Epithelial cell of esophagus (primary cell): ENCODE measurements around the gene SLC26A4.

Experiments
- DNase-seq: peaks from one replicate; pipeline ENCODE4 v3.0.0; 2010; ENCODE audit warnings: low read depth
- H3K4me3 ChIP-seq: 2 replicates; pipeline ENCODE4 v1.5.1; 2011; ENCODE audit warnings: mild to moderate bottlenecking, low read length, control low read depth
- TF ChIP-seq, protein P1 (sequence below): IDR thresholded peaks from 2 replicates; pipeline ENCODE4 v1.5.1; 2011; ENCODE audit warnings: low read depth, mild to moderate bottlenecking, low read length, control low read depth, inconsistent platforms; ENCODE audit not compliant: insufficient read depth; ENCODE audit errors: missing control alignments

SLC26A4 gene

DNA sequence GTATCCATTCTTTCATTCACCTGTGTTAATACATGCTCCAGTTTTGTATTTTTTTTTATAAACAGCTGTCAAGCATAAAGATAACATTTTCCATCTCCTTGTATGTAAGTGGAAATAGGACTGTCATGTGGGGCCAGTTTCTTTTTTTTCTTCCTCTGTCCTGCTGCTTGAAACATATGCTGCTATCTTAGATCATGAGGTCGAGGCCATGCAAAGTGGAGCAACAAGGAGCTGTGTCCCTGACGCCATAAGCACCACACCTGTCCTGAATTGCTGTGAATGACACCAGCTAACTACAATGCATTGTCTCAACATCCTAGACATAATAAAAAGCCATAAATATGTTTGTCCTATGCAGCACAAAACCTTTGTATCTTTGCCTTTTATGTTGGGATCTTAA is 37.7 kb upstream of the SLC26A4 start:
- TF ChIP-seq, protein P1, sequence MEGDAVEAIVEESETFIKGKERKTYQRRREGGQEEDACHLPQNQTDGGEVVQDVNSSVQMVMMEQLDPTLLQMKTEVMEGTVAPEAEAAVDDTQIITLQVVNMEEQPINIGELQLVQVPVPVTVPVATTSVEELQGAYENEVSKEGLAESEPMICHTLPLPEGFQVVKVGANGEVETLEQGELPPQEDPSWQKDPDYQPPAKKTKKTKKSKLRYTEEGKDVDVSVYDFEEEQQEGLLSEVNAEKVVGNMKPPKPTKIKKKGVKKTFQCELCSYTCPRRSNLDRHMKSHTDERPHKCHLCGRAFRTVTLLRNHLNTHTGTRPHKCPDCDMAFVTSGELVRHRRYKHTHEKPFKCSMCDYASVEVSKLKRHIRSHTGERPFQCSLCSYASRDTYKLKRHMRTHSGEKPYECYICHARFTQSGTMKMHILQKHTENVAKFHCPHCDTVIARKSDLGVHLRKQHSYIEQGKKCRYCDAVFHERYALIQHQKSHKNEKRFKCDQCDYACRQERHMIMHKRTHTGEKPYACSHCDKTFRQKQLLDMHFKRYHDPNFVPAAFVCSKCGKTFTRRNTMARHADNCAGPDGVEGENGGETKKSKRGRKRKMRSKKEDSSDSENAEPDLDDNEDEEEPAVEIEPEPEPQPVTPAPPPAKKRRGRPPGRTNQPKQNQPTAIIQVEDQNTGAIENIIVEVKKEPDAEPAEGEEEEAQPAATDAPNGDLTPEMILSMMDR: no peak
- no peak for DNase-seq
- no peak overlapping the region for H3K4me3 ChIP-seq

DNA sequence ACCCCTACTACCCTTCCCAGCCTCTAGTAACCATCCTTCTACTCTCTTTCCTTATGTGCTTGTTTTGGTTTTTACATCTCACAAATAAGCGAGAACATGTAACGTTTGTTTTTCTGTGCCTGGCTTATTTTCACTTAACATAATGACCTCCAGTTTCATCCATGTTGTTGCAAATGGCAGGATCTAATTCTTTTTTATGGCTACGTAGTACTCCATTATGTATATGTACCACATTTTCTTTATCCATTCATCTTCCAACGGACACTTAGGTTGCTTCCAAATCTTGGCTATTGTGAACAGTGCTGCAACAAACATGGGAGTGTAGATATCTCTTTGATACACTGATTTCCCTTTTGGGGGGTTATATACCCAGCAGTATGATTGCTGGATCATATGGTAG is 33.6 kb upstream of the SLC26A4 start:
- DNase-seq: no peak
- H3K4me3 ChIP-seq: no peak overlapping the region
- TF ChIP-seq, protein P1: no peak

DNA sequence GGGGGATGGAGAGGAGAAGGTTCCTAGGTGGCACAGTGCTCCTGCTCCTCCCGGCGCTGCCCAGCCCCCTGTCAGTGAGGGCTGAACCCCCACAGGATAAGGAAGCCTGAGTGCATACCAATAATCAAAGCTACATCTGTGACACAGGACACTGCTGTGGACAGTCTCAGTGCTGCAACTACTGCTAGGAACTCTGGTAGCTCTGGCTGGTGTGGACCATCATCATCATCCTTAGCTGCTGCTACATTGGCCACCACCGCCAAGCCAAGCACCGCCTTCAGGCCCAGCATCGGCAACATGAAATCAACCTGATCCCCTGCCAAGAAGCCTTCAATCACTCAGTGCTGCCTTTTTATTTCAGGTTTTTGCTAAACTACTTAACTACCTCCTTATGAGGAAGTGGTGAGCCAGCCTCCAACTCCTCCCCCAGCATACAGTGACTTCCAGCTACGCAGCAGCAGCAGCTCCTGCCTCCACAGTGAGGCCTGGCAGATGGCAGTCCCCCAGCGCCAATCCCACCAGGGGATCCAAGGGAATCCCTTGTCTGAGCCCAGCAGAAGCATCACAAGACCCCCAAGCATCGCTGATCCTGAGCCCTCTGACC is 32.1 kb upstream of the SLC26A4 start:
- TF ChIP-seq, protein P1: no peak
- DNase-seq: no peak
- H3K4me3 ChIP-seq: no peak overlapping the region

DNA sequence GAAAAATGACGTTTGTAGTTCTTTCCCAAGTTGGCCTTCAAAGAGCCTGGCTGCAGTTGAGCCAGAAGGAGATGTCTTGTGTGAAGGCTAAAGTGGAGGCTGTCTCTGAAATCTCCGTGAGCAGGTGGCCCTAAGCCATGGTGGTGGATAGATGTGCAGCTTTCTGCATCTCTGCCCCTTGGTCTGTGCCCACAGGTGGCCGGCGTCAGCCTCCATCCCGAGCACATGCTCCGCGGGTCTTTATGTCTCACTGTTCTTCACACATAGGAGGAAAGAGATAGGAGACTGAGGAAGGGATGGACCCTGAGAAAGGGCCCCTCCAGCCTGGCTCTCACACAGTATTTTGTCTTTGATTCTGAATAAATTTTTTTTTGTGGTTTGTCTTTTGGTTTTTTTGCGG is 30.3 kb upstream of the SLC26A4 start:
- TF ChIP-seq, protein P1: no peak
- H3K4me3 ChIP-seq: no peak overlapping the region
- DNase-seq: no peak

DNA sequence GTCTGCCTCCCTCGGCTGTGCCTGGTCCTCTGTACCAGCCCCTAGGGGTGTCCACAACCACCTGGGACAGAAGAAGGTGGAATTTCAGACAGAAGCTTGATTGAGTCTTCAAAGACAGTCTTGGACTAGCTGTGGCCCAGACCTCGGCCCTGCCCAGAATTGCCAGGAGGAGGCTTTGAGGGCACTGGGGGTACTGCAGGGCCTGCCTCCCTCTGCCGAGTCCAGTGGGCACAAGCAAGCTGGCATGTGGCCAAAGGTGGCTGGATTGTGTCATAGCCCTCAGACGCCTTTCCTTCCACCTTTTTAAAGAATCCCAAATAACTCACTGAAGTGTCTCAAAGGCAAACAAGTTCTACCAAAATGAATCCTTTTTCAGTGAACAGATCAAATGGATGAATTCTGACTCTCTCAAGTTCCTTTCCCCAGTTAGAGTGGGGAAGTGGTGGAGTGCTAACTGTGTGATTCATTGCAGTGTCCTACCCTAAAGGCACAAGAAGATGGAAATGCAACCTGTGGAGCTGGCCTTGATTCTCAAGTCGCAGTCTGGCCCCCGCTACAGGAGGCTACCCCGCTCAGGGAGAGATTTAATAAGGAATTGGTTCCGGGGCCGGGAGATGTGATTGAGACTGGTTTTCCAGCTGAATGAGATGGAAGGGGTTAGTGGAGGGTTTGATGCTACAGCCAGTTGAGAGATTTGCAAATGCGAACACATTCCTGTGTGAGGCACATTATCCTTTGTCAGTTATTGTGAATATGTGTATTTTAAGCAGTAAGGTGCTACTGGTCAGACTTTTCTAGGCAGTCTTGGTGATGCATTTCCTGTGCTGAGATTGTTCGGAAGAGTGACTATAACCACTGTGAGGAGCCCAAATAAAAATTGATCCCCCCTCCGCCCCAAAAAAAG is 28.8 kb upstream of the SLC26A4 start:
- no peak overlapping the region for H3K4me3 ChIP-seq
- TF ChIP-seq, protein P1: no peak
- no peak for DNase-seq

DNA sequence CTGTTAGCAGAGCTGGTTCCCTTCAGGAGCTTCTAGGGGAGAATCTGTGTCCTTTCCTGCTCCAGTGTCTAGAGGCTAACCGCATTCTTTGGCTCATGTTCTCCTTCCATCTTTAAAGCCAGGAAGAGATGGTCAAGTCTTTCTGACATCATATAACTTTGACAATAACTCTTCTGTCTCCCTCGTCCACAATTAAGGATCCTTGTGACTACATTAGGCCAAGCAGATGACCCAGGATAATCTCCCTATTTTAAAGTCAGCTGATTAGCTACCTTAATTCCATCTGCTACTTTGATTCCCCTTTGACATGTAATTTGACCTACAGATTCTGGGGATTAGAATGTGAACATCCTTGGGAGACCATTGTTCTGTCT is 28.1 kb upstream of the SLC26A4 start:
- no peak for DNase-seq
- H3K4me3 ChIP-seq: no peak overlapping the region
- TF ChIP-seq, protein P1: no peak
